ENCODE measurements around the gene DIPK1A.

DIPK1A gene

DNA sequence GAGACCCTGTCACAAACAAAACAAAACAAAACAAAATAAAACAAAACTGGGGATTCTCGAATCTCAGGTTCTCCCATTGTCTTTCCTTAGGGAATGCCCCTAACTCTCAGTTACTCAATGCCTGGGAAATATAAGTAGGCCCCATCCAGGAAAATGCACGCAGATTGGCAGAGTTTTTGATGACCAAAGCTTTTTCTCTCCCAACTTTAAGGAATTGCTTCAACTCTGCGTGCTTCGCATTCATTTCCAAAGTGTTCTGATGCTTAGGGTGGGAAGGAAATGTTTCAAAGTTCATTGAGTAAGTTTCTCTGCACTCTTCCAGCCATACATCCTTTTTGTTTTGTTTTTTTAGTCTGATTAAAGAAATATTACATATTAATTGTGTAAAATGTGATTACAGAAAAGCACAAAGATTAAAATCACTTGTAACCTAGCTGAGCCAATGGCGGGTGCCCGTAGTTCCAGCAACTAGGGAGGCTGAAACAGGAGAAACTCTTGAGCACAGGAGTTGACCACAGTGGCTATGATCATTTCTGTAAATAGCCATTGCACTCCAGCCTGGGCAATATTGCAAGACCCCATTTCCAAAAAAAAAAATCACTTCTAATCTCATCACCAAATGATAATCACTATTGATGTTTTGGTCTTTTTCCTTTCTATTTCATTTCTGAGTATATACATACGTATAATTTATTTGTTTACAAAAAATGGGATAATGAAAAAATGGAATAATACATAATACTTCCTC is 157.9 kb downstream of the DIPK1A start:
- no peak for TF ChIP-seq EZH2 (IDR thresholded peaks at IDR 0.05; ENCODE audit: borderline replicate concordance, low read depth, low read length, severe bottlenecking)
- TF ChIP-seq, protein P1, sequence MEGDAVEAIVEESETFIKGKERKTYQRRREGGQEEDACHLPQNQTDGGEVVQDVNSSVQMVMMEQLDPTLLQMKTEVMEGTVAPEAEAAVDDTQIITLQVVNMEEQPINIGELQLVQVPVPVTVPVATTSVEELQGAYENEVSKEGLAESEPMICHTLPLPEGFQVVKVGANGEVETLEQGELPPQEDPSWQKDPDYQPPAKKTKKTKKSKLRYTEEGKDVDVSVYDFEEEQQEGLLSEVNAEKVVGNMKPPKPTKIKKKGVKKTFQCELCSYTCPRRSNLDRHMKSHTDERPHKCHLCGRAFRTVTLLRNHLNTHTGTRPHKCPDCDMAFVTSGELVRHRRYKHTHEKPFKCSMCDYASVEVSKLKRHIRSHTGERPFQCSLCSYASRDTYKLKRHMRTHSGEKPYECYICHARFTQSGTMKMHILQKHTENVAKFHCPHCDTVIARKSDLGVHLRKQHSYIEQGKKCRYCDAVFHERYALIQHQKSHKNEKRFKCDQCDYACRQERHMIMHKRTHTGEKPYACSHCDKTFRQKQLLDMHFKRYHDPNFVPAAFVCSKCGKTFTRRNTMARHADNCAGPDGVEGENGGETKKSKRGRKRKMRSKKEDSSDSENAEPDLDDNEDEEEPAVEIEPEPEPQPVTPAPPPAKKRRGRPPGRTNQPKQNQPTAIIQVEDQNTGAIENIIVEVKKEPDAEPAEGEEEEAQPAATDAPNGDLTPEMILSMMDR (IDR thresholded peaks at IDR 0.05; ENCODE audit: borderline replicate concordance, extremely low read depth, low read length, poor library complexity, severe bottlenecking): no peak
- Histone ChIP-seq H2AFZ (ENCODE audit: low read depth, low read length) (no peak overlapping the region), H3K4me1 (ENCODE audit: insufficient read depth, low read length) (no peaks in the 10 kb centered on the region), H3K9me3 (ENCODE audit: insufficient read depth, low read length, severe bottlenecking) (no peaks in the 10 kb centered on the region), H3K4me3 (ENCODE audit: low read depth in 1 of 2, low read length in 2 of 2) (no peak overlapping the region), H3K27ac (ENCODE audit: low read length) (no peak overlapping the region), H3K36me3 (ENCODE audit: insufficient read depth, low read length) (no peaks in the 10 kb centered on the region), H3K9ac (ENCODE audit: low read depth, low read length) (no peak overlapping the region), H3K79me2 (ENCODE audit: insufficient read depth, low read length) (no peaks in the 10 kb centered on the region), H3K4me2 (ENCODE audit: insufficient read depth, low read length) (no peak overlapping the region), H4K20me1 (ENCODE audit: insufficient read depth, low read length) (no peaks in the 10 kb centered on the region), H3K27me3 (ENCODE audit: insufficient read depth, low read length, poor library complexity) (no peaks in the 10 kb centered on the region)
- DNase-seq (no peak), ATAC-seq (ENCODE audit: insufficient read depth, low read depth) (no peak)

DNA sequence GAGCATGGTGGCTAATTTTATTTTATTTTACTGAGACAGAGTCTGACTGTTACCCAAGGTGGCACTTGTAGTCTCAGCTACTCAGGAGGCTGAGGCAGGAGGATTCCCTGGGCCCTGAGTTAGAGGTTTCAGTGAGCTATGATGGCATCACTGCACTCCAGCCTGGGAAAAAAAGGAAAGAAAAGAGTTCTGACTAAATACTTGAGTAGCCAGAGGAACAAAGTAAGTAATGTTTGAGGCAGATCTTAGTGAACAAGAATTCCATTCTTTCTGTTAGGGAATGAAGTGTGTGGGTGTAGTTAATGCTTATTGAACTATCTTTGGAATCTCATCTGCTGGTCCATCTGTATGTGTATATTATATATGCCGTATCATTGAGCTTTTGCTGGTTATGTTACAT is 163.3 kb downstream of the DIPK1A start:
- Histone ChIP-seq H3K79me2 (ENCODE audit: insufficient read depth, low read length) (no peaks in the 10 kb centered on the region), H3K9me3 (ENCODE audit: insufficient read depth, low read length, severe bottlenecking) (no peaks in the 10 kb centered on the region), H2AFZ (ENCODE audit: low read depth, low read length) (no peak overlapping the region), H3K27ac (ENCODE audit: low read length) (no peak overlapping the region), H3K4me3 (ENCODE audit: low read depth in 1 of 2, low read length in 2 of 2) (no peak overlapping the region), H4K20me1 (ENCODE audit: insufficient read depth, low read length) (no peaks in the 10 kb centered on the region), H3K9ac (ENCODE audit: low read depth, low read length) (no peak overlapping the region), H3K27me3 (ENCODE audit: insufficient read depth, low read length, poor library complexity) (peaks cover 5% of the 10 kb centered on the region), H3K4me2 (ENCODE audit: insufficient read depth, low read length) (no peak overlapping the region), H3K4me1 (ENCODE audit: insufficient read depth, low read length) (no peaks in the 10 kb centered on the region), H3K36me3 (ENCODE audit: insufficient read depth, low read length) (no peaks in the 10 kb centered on the region)
- DNase-seq: no peak
- no peak for ATAC-seq (ENCODE audit: insufficient read depth, low read depth)
- TF ChIP-seq EZH2 (IDR thresholded peaks at IDR 0.05; ENCODE audit: borderline replicate concordance, low read depth, low read length, severe bottlenecking): no peak
- TF ChIP-seq, protein P1 (IDR thresholded peaks at IDR 0.05; ENCODE audit: borderline replicate concordance, extremely low read depth, low read length, poor library complexity, severe bottlenecking): no peak

DNA sequence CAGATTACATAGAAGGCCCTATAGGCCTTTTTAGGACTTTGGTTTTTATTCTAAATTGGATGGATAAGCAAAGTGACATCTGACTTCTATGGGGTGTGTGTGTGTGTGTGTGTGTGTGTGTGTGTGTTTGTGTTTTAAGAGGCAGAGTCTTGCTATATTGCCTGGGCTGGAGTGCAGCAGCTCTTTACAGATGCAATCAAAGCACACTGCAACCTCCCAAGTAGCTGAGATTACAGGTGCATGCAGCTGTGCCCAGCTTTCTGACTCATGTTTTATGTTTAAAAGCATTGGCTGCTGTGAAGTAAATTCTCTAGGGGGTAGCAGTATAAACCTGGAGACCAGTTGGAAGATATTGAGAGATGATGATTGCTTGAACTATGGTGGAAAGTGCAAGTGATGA is 164.0 kb downstream of the DIPK1A start:
- Histone ChIP-seq H4K20me1 (ENCODE audit: insufficient read depth, low read length) (no peaks in the 10 kb centered on the region), H3K4me3 (ENCODE audit: low read depth in 1 of 2, low read length in 2 of 2) (no peak overlapping the region), H3K36me3 (ENCODE audit: insufficient read depth, low read length) (no peaks in the 10 kb centered on the region), H3K4me2 (ENCODE audit: insufficient read depth, low read length) (no peak overlapping the region), H3K27ac (ENCODE audit: low read length) (no peak overlapping the region), H3K9ac (ENCODE audit: low read depth, low read length) (no peak overlapping the region), H2AFZ (ENCODE audit: low read depth, low read length) (no peak overlapping the region), H3K27me3 (ENCODE audit: insufficient read depth, low read length, poor library complexity) (peaks cover 12% of the 10 kb centered on the region), H3K79me2 (ENCODE audit: insufficient read depth, low read length) (no peaks in the 10 kb centered on the region), H3K4me1 (ENCODE audit: insufficient read depth, low read length) (no peaks in the 10 kb centered on the region), H3K9me3 (ENCODE audit: insufficient read depth, low read length, severe bottlenecking) (no peaks in the 10 kb centered on the region)
- DNase-seq (no peak), ATAC-seq (ENCODE audit: insufficient read depth, low read depth) (peak; percentile 22; the same call in 1 of the 3 replicates)
- TF ChIP-seq, protein P1 (IDR thresholded peaks at IDR 0.05; ENCODE audit: borderline replicate concordance, extremely low read depth, low read length, poor library complexity, severe bottlenecking): no peak
- no peak for TF ChIP-seq EZH2 (IDR thresholded peaks at IDR 0.05; ENCODE audit: borderline replicate concordance, low read depth, low read length, severe bottlenecking)

Measured in DND-41 (cell line).